NCI-H748 treated with DMSO at 0.1 percent for 48 hours (cell line): ENCODE results near the gene RBM4.

ENCODE experiments used
- DNase-seq: peaks from one replicate; lab custom pipeline; 2025; lab: John Stamatoyannopoulos, UW

Gene RBM4

GRCh38 chr11:66651016-66651415 is 12.5 kb downstream of the RBM4 start:
- DNase-seq = no peak

GRCh38 chr11:66652651-66653050 is 14.1 kb downstream of the RBM4 start:
- DNase-seq = no peak

- DNase-seq = no peak
These were observed 14.6 kb downstream of the RBM4 start for GRCh38 chr11:66653123-66653522.

- DNase-seq = no peak
These were observed 21.3 kb downstream of the RBM4 start for GRCh38 chr11:66659763-66660162.

- no peak for DNase-seq
These were observed 25.3 kb downstream of the RBM4 start for GRCh38 chr11:66663741-66664296.

- no peak for DNase-seq
These were observed 26.9 kb downstream of the RBM4 start for GRCh38 chr11:66665369-66665768.

GRCh38 chr11:66670816-66671215 is 32.3 kb downstream of the RBM4 start:
- no peak for DNase-seq

- no peak for DNase-seq
These were observed 36.6 kb downstream of the RBM4 start for GRCh38 chr11:66674964-66675602.

GRCh38 chr11:66676282-66676919 is 37.9 kb downstream of the RBM4 start:
- no peak for DNase-seq

GRCh38 chr11:66676931-66677598 is 38.6 kb downstream of the RBM4 start:
- DNase-seq = peak; percentile 12

GRCh38 chr11:66677599-66678375 is 39.3 kb downstream of the RBM4 start, which contains the start of gene RBM4B:
Gene RBM4B, minus strand, starts transcription at chr11:66677887. Its CDS starts 808 bp downstream, at chr11:66677079.
- peak; percentile 91 for DNase-seq

GRCh38 chr11:66680966-66681645 is 42.6 kb downstream of the RBM4 start:
- no peak for DNase-seq

- DNase-seq = no peak
These were observed 45.4 kb downstream of the RBM4 start for GRCh38 chr11:66683877-66684276.

GRCh38 chr11:66684635-66685034 is 46.1 kb downstream of the RBM4 start:
- no peak for DNase-seq

GRCh38 chr11:66685276-66686099 is 47.0 kb downstream of the RBM4 start:
- no peak for DNase-seq

GRCh38 chr11:66686100-66686785 is 47.7 kb downstream of the RBM4 start:
- DNase-seq = no peak

- DNase-seq = no peak
These were observed 48.6 kb downstream of the RBM4 start for GRCh38 chr11:66686801-66687750.

GRCh38 chr11:66687831-66688281 is 49.4 kb downstream of the RBM4 start:
- DNase-seq = no peak
